Coronary artery (tissue), 2 donors: Measurements from ENCODE around the gene GOSR2.

Experiments used
- DNase-seq: peaks from one replicate; pipeline ENCODE4 v3.0.0-alpha.2; 2017; ENCODE audit warnings: low spot score
- H3K27ac ChIP-seq, 2 donors: fragments of 200-600 bp; sonication (generic); one replicate each; pipeline ENCODE4 v1.5.1; 2016 to 2019
- H3K4me3 ChIP-seq: fragments of 200-600 bp; sonication (generic); 2 replicates; pipeline ENCODE4 v1.5.1; 2016; ENCODE audit warnings: mild to moderate bottlenecking, moderate library complexity
- CTCF ChIP-seq: fragments of 200-600 bp; sonication (generic); IDR thresholded peaks from one replicate; pipeline ENCODE4 v1.5.1; 2019; ENCODE audit warnings: antibody characterized with exemption

The GOSR2 gene

GRCh38 chr17:46971647-46972300 is 48.8 kb downstream of the GOSR2 start:
- Histone ChIP-seq H3K4me3 (no peak overlapping the region), H3K27ac (no peak overlapping the region)
- DNase-seq, result no peak
- TF ChIP-seq CTCF, result no peak

- no peak for TF ChIP-seq CTCF
- Histone ChIP-seq H3K4me3 (no peak overlapping the region), H3K27ac (no peak overlapping the region)
- DNase-seq, result no peak
Observed at GRCh38 chr17:46972346-46972745, 49.4 kb downstream of the GOSR2 start.

GRCh38 chr17:46974086-46974485 is 51.1 kb downstream of the GOSR2 start:
- no peak for TF ChIP-seq CTCF
- H3K4me3 ChIP-seq, result no peak overlapping the region
- no peak overlapping the region for H3K27ac ChIP-seq
- DNase-seq, result no peak

DNA sequence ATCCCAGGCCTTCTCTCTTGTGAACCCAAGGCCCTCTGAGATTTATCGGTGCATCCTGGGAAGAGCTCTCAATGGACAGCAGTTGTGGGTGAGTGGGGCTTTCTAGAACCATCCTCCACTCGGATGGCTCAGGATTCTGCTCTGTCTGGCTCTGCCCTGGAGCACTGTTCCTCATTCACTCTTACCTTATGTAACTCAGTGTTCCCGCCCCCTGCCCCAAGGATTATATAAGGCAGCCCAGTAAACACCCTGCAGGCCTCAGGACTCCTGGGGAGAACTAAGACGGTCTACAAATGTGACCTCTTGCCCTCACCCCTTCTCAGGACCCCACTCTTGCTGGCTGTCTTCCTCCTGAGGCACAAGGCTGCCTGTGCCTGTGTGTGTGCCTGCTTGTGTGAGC is 52.3 kb downstream of the GOSR2 start:
- no peak overlapping the region for H3K27ac ChIP-seq
- DNase-seq, result no peak

GRCh38 chr17:46976626-46977270 is 53.8 kb downstream of the GOSR2 start:
- Histone ChIP-seq H3K27ac (no peak overlapping the region), H3K4me3 (no peak overlapping the region)
- TF ChIP-seq CTCF, result no peak
- no peak for DNase-seq

More for the DNA sequence above, 52.3 kb downstream of the GOSR2 start:
- no peak for TF ChIP-seq CTCF
- no peak overlapping the region for H3K4me3 ChIP-seq

DNA sequence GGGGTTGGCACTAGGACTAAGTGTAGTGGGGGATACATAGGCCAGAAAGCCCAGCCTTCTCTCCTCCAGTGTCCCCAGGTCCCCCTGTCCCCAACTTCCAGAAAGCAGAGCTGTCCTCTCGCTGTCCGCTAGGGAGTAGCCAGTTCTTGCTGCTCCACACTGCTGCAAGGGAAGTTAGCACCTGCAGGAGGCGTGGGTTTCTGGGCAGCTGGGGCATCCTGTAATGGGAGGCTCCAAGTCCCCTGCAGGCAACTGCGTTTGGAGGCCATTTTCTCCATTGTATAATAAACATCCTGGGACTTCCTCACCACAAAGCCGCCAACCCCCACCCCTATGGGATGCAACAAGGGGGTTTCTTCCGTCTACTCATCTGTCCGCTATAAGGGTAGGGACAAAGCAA is 54.4 kb downstream of the GOSR2 start:
- H3K27ac ChIP-seq, result no peak overlapping the region
- no peak for TF ChIP-seq CTCF
- DNase-seq, result no peak
- H3K4me3 ChIP-seq, result no peak overlapping the region
